ENCODE results near the gene ERMARD.
"Not testable (repeated sequence)": the region's sequence is repeated elsewhere in the genome, so short reads cannot be mapped to it uniquely, and the experiment has no call there.

The ERMARD gene

GRCh38 chr6:169729961-169730360 lies 21.5 kb upstream of the ERMARD start:
- no peak for DNase-seq

GRCh38 chr6:169738204-169738975 lies 13.0 kb upstream of the ERMARD start:
- no peak for DNase-seq

GRCh38 chr6:169738976-169739529 lies 12.4 kb upstream of the ERMARD start:
- no peak for DNase-seq

- no peak for DNase-seq
Measured at GRCh38 chr6:169741344-169741743, 10.1 kb upstream of the ERMARD start.

GRCh38 chr6:169745405-169745804 lies 6.0 kb upstream of the ERMARD start:
- no peak for DNase-seq

- no peak for DNase-seq
Measured at GRCh38 chr6:169746556-169746955, 4.9 kb upstream of the ERMARD start.

- no peak for DNase-seq
Measured at GRCh38 chr6:169752074-169752623, 727 bp downstream of the ERMARD start.

GRCh38 chr6:169755162-169755561 lies 3.7 kb downstream of the ERMARD start:
- DNase-seq, result no peak

- DNase-seq, result no peak
Measured at GRCh38 chr6:169763308-169763707, 11.9 kb downstream of the ERMARD start.

GRCh38 chr6:169763881-169764280 lies 12.5 kb downstream of the ERMARD start:
- DNase-seq, result no peak

- DNase-seq, result not testable (repeated sequence)
Measured at GRCh38 chr6:169765789-169766188, 14.4 kb downstream of the ERMARD start.

GRCh38 chr6:169766232-169766631 lies 14.8 kb downstream of the ERMARD start:
- DNase-seq, result no peak

- no peak for DNase-seq
Measured at GRCh38 chr6:169766921-169767736, 15.7 kb downstream of the ERMARD start.

- no peak for DNase-seq
Measured at GRCh38 chr6:169774347-169774746, 22.9 kb downstream of the ERMARD start.

GRCh38 chr6:169775321-169775720 lies 23.9 kb downstream of the ERMARD start:
- no peak for DNase-seq

- DNase-seq, result no peak
Measured at GRCh38 chr6:169776379-169776778, 25.0 kb downstream of the ERMARD start.

GRCh38 chr6:169777896-169778295 lies 26.5 kb downstream of the ERMARD start:
- no peak for DNase-seq

- DNase-seq, result no peak
Measured at GRCh38 chr6:169778646-169779045, 27.2 kb downstream of the ERMARD start.

- no peak for DNase-seq
Measured at GRCh38 chr6:169779092-169779815, 27.8 kb downstream of the ERMARD start.

GRCh38 chr6:169779896-169780295 lies 28.5 kb downstream of the ERMARD start:
- no peak for DNase-seq

GRCh38 chr6:169780571-169781091 lies 29.2 kb downstream of the ERMARD start:
- DNase-seq, result no peak

GRCh38 chr6:169782966-169783365 lies 31.5 kb downstream of the ERMARD start:
- no peak for DNase-seq

Data from right kidney (tissue), 1 donor.